ENCODE data around the gene HPRT1. TPM values are rescaled to one million over a fixed set of nuclear protein-coding genes. Genes with fewer than 3 reads are reported as not detected.

HPRT1 gene
- total RNA-seq, 4 donors from 2014 or later, result 5.0 to 12.8 (median 7.2) TPM

- Histone ChIP-seq H3K4me3 (no peak overlapping the region), H3K27me3 (no peaks in the 10 kb centered on the region), H3K4me1 (no peaks in the 10 kb centered on the region), H3K36me3 (no peaks in the 10 kb centered on the region), H3K9me3 (no peaks in the 10 kb centered on the region), H3K27ac (no peak overlapping the region)
- TF ChIP-seq POLR2AphosphoS5 (IDR thresholded peaks at IDR 0.05), result no peak
- TF ChIP-seq POLR2A (IDR thresholded peaks at IDR 0.05), result no peak
- no peak for TF ChIP-seq CTCF (IDR thresholded peaks at IDR 0.05)
- TF ChIP-seq EP300 (IDR thresholded peaks at IDR 0.05), result no peak
- 82% methylated on average over 5 of the region's 5 CpGs for whole genome bisulfite sequencing
- DNase-seq (ENCODE audit: low spot score in 2 of 2), result no peak
These were observed 66.4 kb downstream of the HPRT1 start for GRCh38 chrX:134526399-134526798.

- WGBS, result 52% methylated on average over 3 of the region's 3 CpGs
- no peak overlapping the region for H3K27ac ChIP-seq
- H3K4me1 ChIP-seq, result no peaks in the 10 kb centered on the region
- no peaks in the 10 kb centered on the region for H3K36me3 ChIP-seq
- H3K4me3 ChIP-seq, result no peak overlapping the region
- no peak for DNase-seq (ENCODE audit: low spot score in 2 of 2)
- no peaks in the 10 kb centered on the region for H3K9me3 ChIP-seq
- no peaks in the 10 kb centered on the region for H3K27me3 ChIP-seq
- no peak for TF ChIP-seq EP300 (IDR thresholded peaks at IDR 0.05)
- no peak for TF ChIP-seq POLR2A (IDR thresholded peaks at IDR 0.05)
- TF ChIP-seq CTCF (IDR thresholded peaks at IDR 0.05), result no peak
- TF ChIP-seq POLR2AphosphoS5 (IDR thresholded peaks at IDR 0.05), result no peak
These were observed 69.0 kb downstream of the HPRT1 start for GRCh38 chrX:134528960-134529359.

GRCh38 chrX:134529481-134529880, 69.5 kb downstream of the HPRT1 start:
- H3K27ac ChIP-seq, result no peak overlapping the region
- H3K27me3 ChIP-seq, result no peaks in the 10 kb centered on the region
- WGBS, result 89% methylated on average over 6 of the region's 6 CpGs
- TF ChIP-seq POLR2A (IDR thresholded peaks at IDR 0.05) (no peak), EP300 (IDR thresholded peaks at IDR 0.05) (no peak), POLR2AphosphoS5 (IDR thresholded peaks at IDR 0.05) (no peak)
- H3K4me1 ChIP-seq, result no peaks in the 10 kb centered on the region
- DNase-seq (ENCODE audit: low spot score in 2 of 2), result no peak
- H3K36me3 ChIP-seq, result no peaks in the 10 kb centered on the region
- H3K9me3 ChIP-seq, result no peaks in the 10 kb centered on the region
- no peak overlapping the region for H3K4me3 ChIP-seq

- Histone ChIP-seq H3K4me1 (no peaks in the 10 kb centered on the region), H3K36me3 (no peaks in the 10 kb centered on the region), H3K27ac (no peak overlapping the region), H3K27me3 (no peaks in the 10 kb centered on the region), H3K9me3 (no peaks in the 10 kb centered on the region), H3K4me3 (no peak overlapping the region)
- WGBS, result 81% methylated on average over 7 of the region's 7 CpGs
- TF ChIP-seq EP300 (IDR thresholded peaks at IDR 0.05) (no peak), CTCF (IDR thresholded peaks at IDR 0.05) (no peak), POLR2AphosphoS5 (IDR thresholded peaks at IDR 0.05) (no peak), POLR2A (IDR thresholded peaks at IDR 0.05) (no peak)
- no peak for DNase-seq (ENCODE audit: low spot score in 2 of 2)
These were observed 70.9 kb downstream of the HPRT1 start for GRCh38 chrX:134530845-134531244.

- TF ChIP-seq CTCF (IDR thresholded peaks at IDR 0.05) (no peak), POLR2AphosphoS5 (IDR thresholded peaks at IDR 0.05) (no peak)
- H3K36me3 ChIP-seq, result no peaks in the 10 kb centered on the region
- H3K4me3 ChIP-seq, result no peak overlapping the region
- no peaks in the 10 kb centered on the region for H3K4me1 ChIP-seq
- H3K27me3 ChIP-seq, result no peaks in the 10 kb centered on the region
- DNase-seq (ENCODE audit: low spot score in 2 of 2), result no peak
- 78% methylated on average over 9 of the region's 9 CpGs for WGBS
- no peak overlapping the region for H3K27ac ChIP-seq
- no peaks in the 10 kb centered on the region for H3K9me3 ChIP-seq
These were observed 73.4 kb downstream of the HPRT1 start for GRCh38 chrX:134533352-134533751.

- Histone ChIP-seq H3K4me1 (no peaks in the 10 kb centered on the region), H3K27me3 (no peaks in the 10 kb centered on the region), H3K36me3 (no peaks in the 10 kb centered on the region), H3K9me3 (no peaks in the 10 kb centered on the region), H3K4me3 (no peak overlapping the region), H3K27ac (no peak overlapping the region)
- DNase-seq (ENCODE audit: low spot score in 2 of 2), result no peak
- 63% methylated on average over 4 of the region's 4 CpGs for WGBS
- TF ChIP-seq POLR2AphosphoS5 (IDR thresholded peaks at IDR 0.05), result no peak
These were observed 74.0 kb downstream of the HPRT1 start for GRCh38 chrX:134533952-134534351.

Measured in suprapubic skin (tissue), 4 donors.